Dermis blood vessel endothelial cell (primary cell): ENCODE measurements around the gene COL27A1. TPM values are rescaled to one million over a fixed set of nuclear protein-coding genes. Genes with fewer than 3 reads are reported as not detected.
A peak's percentile ranks its signal among the peaks of the same experiment; 100 is the strongest.

Experiments
- DNase-seq: peaks from one replicate; pipeline ENCODE4 v3.0.0; 2010
- total RNA-seq: library from RNA; depleted of rRNA; stranded (reverse); fragments of >200 nt; gene quantifications from 2 replicates; pipeline ENCODE4 v1.2.3, GENCODE V29; 2014

The COL27A1 gene
- total RNA-seq, 1 donor from 2014 or later, result 6.0 TPM

GRCh38 chr9:114229295-114229694, 74.0 kb downstream of the COL27A1 start:
- no peak for DNase-seq

GRCh38 chr9:114230068-114230467, 74.7 kb downstream of the COL27A1 start:
- DNase-seq, result no peak

GRCh38 chr9:114231273-114231672, 75.9 kb downstream of the COL27A1 start:
- DNase-seq, result no peak

- no peak for DNase-seq
Measured at GRCh38 chr9:114231719-114232449, 76.5 kb downstream of the COL27A1 start.

GRCh38 chr9:114233491-114234185, 78.3 kb downstream of the COL27A1 start:
- DNase-seq, result no peak

GRCh38 chr9:114235033-114235661, 79.8 kb downstream of the COL27A1 start:
- no peak for DNase-seq

DNA sequence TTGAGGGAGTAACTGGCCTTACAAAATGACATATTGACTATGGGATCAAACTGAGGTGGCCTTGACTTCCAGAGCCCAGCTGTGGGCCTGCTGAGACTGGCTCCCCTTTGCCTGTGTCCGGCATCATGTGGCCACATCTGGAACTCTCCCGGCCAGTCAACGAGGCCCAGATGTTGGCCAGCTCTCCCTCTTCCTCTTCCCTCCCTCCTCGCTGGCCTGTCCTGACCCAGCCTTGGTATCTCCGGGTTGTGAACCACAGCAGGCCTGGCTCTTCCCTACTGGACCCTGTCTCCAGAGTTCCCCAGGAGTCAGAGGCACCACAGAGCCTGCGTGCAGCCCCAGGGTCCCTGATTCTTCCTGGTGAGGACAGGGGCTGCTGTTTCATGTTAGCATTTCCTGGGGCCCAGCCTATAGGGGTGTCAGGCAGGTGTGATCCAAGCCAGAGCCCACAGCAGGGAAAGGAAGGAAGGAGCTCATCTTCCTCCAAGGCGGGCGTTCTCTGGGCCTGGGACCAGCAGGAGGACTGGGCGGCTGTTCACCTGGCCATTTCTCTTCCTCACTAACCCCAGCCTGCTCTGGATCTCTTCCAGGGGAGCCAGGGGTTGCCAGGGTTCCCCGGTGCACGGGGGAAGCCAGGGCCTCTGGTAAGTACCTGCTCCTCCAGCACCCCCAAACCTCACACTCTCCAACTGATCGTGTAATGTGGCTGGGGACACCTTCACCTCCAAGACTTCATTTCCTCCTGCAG, 81.2 kb downstream of the COL27A1 start:
- DNase-seq, result no peak

DNA sequence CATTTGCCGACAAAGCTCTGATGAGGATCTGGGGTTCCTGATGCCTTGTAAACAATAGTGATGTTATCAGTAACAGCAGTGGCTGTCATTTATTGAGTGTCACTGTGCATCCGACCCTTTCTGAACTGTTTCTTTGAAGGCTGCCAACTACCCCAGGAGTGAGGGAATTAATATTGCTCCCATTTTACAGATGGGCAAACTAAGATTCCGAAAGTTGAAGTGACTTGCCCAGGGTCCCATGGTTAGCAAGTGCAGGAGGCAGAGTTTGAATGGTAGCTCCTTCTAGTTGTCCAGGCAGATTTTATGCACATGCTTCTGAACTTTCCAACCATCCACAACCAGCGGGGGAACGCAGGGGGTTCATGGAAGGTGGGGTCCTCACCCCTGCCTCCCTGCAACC, 81.9 kb downstream of the COL27A1 start:
- no peak for DNase-seq

DNA sequence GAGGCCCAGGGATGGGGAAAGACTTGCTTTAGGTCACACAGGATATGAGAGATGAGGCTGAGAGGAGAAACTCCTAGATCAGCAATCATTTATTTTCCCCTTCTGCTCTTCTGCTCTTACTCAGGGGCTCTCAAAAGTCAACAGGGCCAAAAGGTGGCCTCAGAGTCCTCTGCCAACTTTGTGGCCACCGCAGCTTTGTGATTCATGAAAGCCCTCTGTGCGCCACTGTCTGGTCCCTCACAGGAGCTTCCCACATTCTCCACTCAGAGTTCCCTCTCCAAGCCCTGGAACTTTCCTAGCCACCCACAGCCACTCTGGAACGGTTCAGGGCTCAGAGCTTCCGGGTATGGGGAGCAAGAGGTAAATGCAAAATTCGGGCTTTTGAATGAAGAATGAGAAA, 82.4 kb downstream of the COL27A1 start:
- no peak for DNase-seq

- no peak for DNase-seq
Measured at GRCh38 chr9:114238472-114238871, 83.1 kb downstream of the COL27A1 start.

DNA sequence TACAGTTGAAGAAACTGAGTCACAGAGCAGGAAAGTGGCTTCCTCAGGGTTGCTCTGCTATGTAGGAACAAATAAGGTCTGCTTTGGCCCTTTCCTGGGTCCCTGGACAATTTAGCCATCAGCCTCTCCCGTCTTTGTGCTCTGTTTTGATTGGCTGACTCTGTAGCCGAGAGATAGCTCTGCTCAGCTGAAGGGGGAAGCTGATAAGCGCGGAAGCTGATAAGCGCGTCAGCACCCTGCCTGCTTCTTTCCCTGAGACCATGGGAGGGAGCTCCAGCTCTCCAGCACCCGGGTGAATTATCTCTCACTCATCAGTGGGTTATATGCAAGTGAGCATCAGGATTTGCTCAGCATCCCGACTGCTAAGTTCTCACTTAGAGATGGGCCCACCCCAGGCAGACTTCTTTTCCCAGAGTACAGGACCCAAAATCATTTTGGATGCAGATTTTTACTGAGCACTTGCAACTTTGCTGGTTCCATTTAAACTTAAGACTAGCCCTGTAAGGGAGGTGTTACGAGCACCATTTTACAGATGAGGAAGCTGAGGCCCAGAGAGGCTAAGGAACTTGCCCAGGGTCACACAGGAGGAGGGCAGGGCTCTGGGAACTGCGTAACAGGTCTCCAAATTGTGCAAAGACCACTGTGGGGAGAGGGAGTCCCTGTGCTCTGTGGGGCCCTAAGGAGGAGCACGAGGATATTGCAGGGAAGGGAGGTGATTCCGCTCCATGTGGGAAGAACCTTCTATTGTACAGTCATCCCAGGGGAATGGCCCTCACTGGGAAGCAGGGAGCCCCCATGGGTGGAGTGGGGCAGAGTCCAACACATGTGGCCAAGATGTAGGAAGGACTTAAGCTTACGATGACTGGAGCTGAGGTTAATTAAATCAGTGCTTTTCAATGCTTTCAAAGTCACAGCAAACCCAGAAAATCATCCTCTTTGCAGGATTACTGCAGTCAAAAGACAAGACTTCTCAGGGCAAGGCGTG, 83.8 kb downstream of the COL27A1 start:
- DNase-seq, result peak; percentile 64

- DNase-seq, result no peak
Measured at GRCh38 chr9:114240216-114240615, 84.9 kb downstream of the COL27A1 start.

GRCh38 chr9:114240647-114241558, 85.6 kb downstream of the COL27A1 start:
- DNase-seq, result no peak

DNA sequence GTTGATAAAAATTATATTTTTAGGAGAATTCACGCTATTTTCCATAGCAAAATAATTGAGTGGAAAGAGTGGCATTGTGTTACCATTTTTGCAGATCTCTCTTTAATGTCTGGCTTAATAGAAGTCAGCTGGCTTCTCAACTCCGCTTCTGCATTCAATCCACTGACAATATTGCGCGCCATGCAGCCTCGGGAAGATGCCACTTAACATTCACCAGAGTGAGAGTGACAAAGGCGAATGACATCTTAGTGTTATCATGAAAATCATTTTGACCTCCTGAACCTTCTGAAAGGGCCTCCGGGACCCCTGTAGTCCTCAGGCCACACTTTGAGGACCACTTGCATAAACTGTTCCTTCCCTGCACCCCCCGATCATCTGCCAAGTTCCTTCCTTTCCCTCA, 87.5 kb downstream of the COL27A1 start:
- DNase-seq, result no peak

- no peak for DNase-seq
Measured at GRCh38 chr9:114243240-114243639, 87.9 kb downstream of the COL27A1 start.

- no peak for DNase-seq
Measured at GRCh38 chr9:114244570-114244969, 89.2 kb downstream of the COL27A1 start.

DNA sequence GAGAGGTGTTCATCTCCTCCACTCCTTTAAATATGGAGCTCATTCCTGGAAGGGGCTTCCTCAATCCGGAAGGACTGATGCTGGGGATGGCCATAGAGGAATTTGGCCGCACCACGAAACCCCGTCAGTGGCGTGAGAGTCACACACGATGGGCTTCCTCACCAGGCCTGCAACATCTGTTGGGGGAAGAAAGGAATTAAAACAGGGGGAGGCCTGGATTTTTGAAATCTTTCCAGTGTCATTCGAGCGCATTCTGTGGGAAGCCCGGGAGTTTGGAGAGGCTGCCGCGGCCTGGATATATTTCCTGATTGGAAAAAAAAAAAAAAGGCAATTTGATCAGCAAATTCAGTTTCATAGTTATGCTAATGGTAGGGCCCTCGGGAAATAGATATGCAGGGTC, 91.2 kb downstream of the COL27A1 start:
- no peak for DNase-seq

GRCh38 chr9:114247077-114247476, 91.7 kb downstream of the COL27A1 start:
- no peak for DNase-seq

GRCh38 chr9:114247491-114247890, 92.2 kb downstream of the COL27A1 start:
- no peak for DNase-seq

GRCh38 chr9:114248299-114248707, 93.0 kb downstream of the COL27A1 start:
- no peak for DNase-seq
